SK-N-SH treated with all-trans-retinoic acid at 6 μM for 48 hours (cell line): ENCODE data around the gene LOXL3.

Experiments
- ATAC-seq: fragments of 200-7000 bp; cut with Tn5 transposase; 3 replicates; pipeline ENCODE4 v1.9.1; 2020; ENCODE audit warnings: mild to moderate bottlenecking, moderate library complexity
- ARNTL ChIP-seq: fragments of 450-650 bp; formaldehyde crosslinking; IDR thresholded peaks from 2 replicates; pipeline ENCODE4 v1.5.0; 2020; ENCODE audit warnings: low read depth, mild to moderate bottlenecking, moderate library complexity, borderline replicate concordance
- BACH2 ChIP-seq: fragments of 250-450 bp; sonication (Bioruptor Pico); IDR thresholded peaks from 2 replicates; pipeline ENCODE4 v1.9.0; 2021; ENCODE audit warnings: mild to moderate bottlenecking, borderline replicate concordance
- CSDC2 ChIP-seq: fragments of 250-450 bp; sonication (Bioruptor Pico); IDR thresholded peaks from 2 replicates; pipeline ENCODE4 v1.5.0; 2020; ENCODE audit warnings: mild to moderate bottlenecking, moderate library complexity
- ESRRG ChIP-seq: fragments of 250-450 bp; sonication (Bioruptor Pico); IDR thresholded peaks from 2 replicates; pipeline ENCODE4 v1.6.1; 2021; ENCODE audit warnings: mild to moderate bottlenecking
- GLIS3 ChIP-seq: fragments of 250-450 bp; sonication (Bioruptor Pico); IDR thresholded peaks from 2 replicates; pipeline ENCODE4 v1.5.0; 2020; ENCODE audit warnings: mild to moderate bottlenecking, moderate library complexity
- ISL1 ChIP-seq: fragments of 250-450 bp; sonication (Bioruptor Pico); IDR thresholded peaks from 2 replicates; pipeline ENCODE4 v2.1.2; 2022; ENCODE audit warnings: mild to moderate bottlenecking, moderate library complexity
- OSR1 ChIP-seq: fragments of 250-450 bp; sonication (Bioruptor Pico); IDR thresholded peaks from 2 replicates; pipeline ENCODE4 v1.8.0; 2022; ENCODE audit warnings: moderate library complexity, mild to moderate bottlenecking, inconsistent platforms
- PATZ1 ChIP-seq: fragments of 250-450 bp; sonication (Bioruptor Pico); IDR thresholded peaks from 2 replicates; pipeline ENCODE4 v1.8.0; 2020; ENCODE audit warnings: mild to moderate bottlenecking, moderate library complexity, borderline replicate concordance
- POU6F1 ChIP-seq: fragments of 250-450 bp; sonication (Bioruptor Pico); IDR thresholded peaks from 2 replicates; pipeline ENCODE4 v1.8.0; 2021; ENCODE audit warnings: low read depth, mild to moderate bottlenecking, moderate library complexity, borderline replicate concordance
- PPARA ChIP-seq: fragments of 250-450 bp; sonication (Bioruptor Pico); IDR thresholded peaks from 2 replicates; pipeline ENCODE4 v1.5.0; 2020; ENCODE audit warnings: mild to moderate bottlenecking, borderline replicate concordance
- RARB ChIP-seq: fragments of 250-450 bp; sonication (Bioruptor Pico); IDR thresholded peaks from 2 replicates; pipeline ENCODE4 v1.8.0; 2021; ENCODE audit warnings: mild to moderate bottlenecking, moderate library complexity
- SNAI2 ChIP-seq: fragments of 250-450 bp; sonication (Bioruptor Pico); IDR thresholded peaks from 2 replicates; pipeline ENCODE4 v1.5.0; 2020; ENCODE audit warnings: mild to moderate bottlenecking, moderate library complexity
- TCF4 ChIP-seq: fragments of 250-450 bp; sonication (Bioruptor Pico); IDR thresholded peaks from 2 replicates; pipeline ENCODE4 v1.8.0; 2021; ENCODE audit warnings: mild to moderate bottlenecking, moderate library complexity, borderline replicate concordance
- TOX ChIP-seq: fragments of 250-450 bp; sonication (Bioruptor Pico); IDR thresholded peaks from 2 replicates; pipeline ENCODE4 v1.8.0; 2021; ENCODE audit warnings: mild to moderate bottlenecking, moderate library complexity, borderline replicate concordance
- TSHZ2 ChIP-seq: fragments of 250-450 bp; sonication (Bioruptor Pico); IDR thresholded peaks from 2 replicates; pipeline ENCODE4 v1.5.0; 2020; ENCODE audit warnings: mild to moderate bottlenecking, moderate library complexity
- ZC3H10 ChIP-seq: fragments of 250-450 bp; sonication (Bioruptor Pico); IDR thresholded peaks from 2 replicates; pipeline ENCODE4 v1.5.1; 2021; ENCODE audit warnings: mild to moderate bottlenecking, moderate library complexity
- ZFP3 ChIP-seq: fragments of 250-450 bp; sonication (Bioruptor Pico); IDR thresholded peaks from 2 replicates; pipeline ENCODE4 v1.5.0; 2020; ENCODE audit warnings: mild to moderate bottlenecking, moderate library complexity
- ZFP30 ChIP-seq: fragments of 450-650 bp; formaldehyde crosslinking; IDR thresholded peaks from 2 replicates; pipeline ENCODE4 v1.5.0; 2022; ENCODE audit warnings: mild to moderate bottlenecking, moderate library complexity
- ZNF70 ChIP-seq: fragments of 450-650 bp; formaldehyde crosslinking; IDR thresholded peaks from 2 replicates; pipeline ENCODE4 v1.5.0; 2020; ENCODE audit warnings: mild to moderate bottlenecking, moderate library complexity
- ZNF8 ChIP-seq: fragments of 450-650 bp; formaldehyde crosslinking; IDR thresholded peaks from 2 replicates; pipeline ENCODE4 v1.5.0; 2020; ENCODE audit warnings: mild to moderate bottlenecking, moderate library complexity
- TF ChIP-seq, protein P1 (sequence below): fragments of 250-450 bp; sonication (Bioruptor Pico); IDR thresholded peaks from 2 replicates; pipeline ENCODE4 v1.5.1; 2020; ENCODE audit warnings: low read depth, mild to moderate bottlenecking, moderate library complexity

LOXL3 gene

DNA sequence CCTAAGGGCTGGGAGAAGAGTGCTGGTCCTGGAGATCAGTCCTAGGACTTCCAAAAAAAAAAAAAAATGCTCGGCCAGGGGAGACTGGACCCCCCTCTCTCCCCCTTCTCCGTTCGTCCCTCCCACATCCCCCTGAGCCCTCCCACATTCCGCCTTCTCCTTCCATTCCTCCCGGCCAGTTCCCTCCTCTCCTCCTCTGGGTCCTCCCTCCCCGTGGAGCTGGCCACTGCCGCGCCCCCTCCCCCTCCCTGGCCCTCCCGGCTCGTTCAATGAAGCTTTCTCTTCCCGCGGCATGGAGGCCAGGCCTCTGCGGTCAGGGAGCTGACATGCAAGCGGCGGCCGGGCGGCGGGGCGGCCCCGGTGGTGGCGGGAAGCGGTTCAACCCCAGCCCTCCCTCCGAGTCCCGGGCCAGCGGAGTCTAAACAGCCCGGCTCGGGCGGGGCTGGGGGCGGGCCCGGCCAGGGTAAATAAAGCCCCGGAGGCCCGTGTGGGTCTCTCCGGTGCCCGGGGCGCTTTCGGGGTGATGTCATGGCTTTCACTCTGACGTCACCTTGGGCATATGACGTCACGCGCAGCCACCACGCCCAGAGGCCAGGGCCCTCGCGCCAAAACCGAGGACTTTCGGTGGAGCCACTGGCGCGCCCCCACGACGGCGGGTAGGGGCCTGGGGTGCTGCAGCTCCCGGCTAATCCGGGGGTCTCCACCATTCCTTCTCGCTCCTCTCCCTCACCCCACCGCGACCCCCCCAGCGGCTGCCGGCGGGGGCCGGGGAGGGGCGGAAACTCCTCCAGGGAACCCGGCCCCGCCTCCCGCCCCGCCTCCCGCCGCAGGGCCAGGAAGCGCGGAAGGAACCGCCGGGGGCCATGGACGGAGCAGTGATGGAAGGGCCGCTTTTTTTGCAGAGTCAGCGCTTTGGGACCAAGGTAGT is at the start of gene LOXL3, which contains the start of gene DOK1:
Gene LOXL3, minus strand, starts transcription at position 51 of the 928 bp plus-strand sequence. CDS start 1,308 bp downstream, outside the sequence.
Gene DOK1, plus strand, starts transcription at position 829 of the 928 bp plus-strand sequence. Its CDS starts 35 bp downstream, at position 864.
- TF ChIP-seq SNAI2 (no peak), GLIS3 (CRISPR knock-in tag) (0 out of 2 replicates have a peak, but pooled peaks have one; percentile 33), ZFP3 (CRISPR knock-in tag) (peak; percentile 74), CSDC2 (0 out of 2 replicates have a peak, but pooled peaks have one; percentile 45), ARNTL (CRISPR knock-in tag) (no peak), ZNF70 (CRISPR knock-in tag) (no peak), TSHZ2 (CRISPR knock-in tag) (peak; percentile 78; the same call in 1 of the 2 replicates), PATZ1 (peak; percentile 80; the same call in 1 of the 2 replicates), ESRRG (CRISPR knock-in tag) (no peak)
- TF ChIP-seq, protein P1, sequence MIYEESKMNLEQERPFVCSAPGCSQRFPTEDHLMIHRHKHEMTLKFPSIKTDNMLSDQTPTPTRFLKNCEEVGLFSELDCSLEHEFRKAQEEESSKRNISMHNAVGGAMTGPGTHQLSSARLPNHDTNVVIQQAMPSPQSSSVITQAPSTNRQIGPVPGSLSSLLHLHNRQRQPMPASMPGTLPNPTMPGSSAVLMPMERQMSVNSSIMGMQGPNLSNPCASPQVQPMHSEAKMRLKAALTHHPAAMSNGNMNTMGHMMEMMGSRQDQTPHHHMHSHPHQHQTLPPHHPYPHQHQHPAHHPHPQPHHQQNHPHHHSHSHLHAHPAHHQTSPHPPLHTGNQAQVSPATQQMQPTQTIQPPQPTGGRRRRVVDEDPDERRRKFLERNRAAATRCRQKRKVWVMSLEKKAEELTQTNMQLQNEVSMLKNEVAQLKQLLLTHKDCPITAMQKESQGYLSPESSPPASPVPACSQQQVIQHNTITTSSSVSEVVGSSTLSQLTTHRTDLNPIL (CRISPR knock-in tag) = no peak
- peak; percentile 85 for ATAC-seq

GRCh38 chr2:74602586-74603281 is 49.0 kb upstream of the LOXL3 start:
- peak; percentile 88 for ATAC-seq
- TF ChIP-seq ZC3H10 (CRISPR knock-in tag) (peak; percentile 91), TOX (CRISPR knock-in tag) (peak; percentile 55; the same call in 1 of the 2 replicates), ESRRG (CRISPR knock-in tag) (no peak), ARNTL (CRISPR knock-in tag) (no peak), GLIS3 (CRISPR knock-in tag) (no peak), CSDC2 (no peak), RARB (CRISPR knock-in tag) (no peak), OSR1 (CRISPR knock-in tag) (no peak), BACH2 (CRISPR knock-in tag) (no peak), ISL1 (CRISPR knock-in tag) (peak; percentile 91), POU6F1 (no peak), TSHZ2 (CRISPR knock-in tag) (no peak), TCF4 (no peak), ZFP30 (CRISPR knock-in tag) (no peak), PPARA (CRISPR knock-in tag) (no peak), ZNF8 (no peak)
- TF ChIP-seq, protein P1 (CRISPR knock-in tag) = no peak
- TF ChIP-seq, all 23 proteins: peak for 3
